H1 (cell line): ENCODE results near the gene PTMS. TPM values are rescaled to one million over a fixed set of nuclear protein-coding genes. Genes with fewer than 3 reads are reported as not detected.

Experiments
- CTCF ChIA-PET: fragments of 300-600 bp; sonication (Branson Sonifier 250); formaldehyde crosslinking; loops from one replicate; lab custom pipeline; 2021; ENCODE audit not compliant: partially characterized antibody; lab: Charles Lee
- POLR2A ChIA-PET: fragments of 300-600 bp; sonication (Branson Sonifier 250); formaldehyde crosslinking; loops from one replicate; lab custom pipeline; 2021; ENCODE audit warnings: inconsistent platforms; ENCODE audit not compliant: partially characterized antibody; lab: Charles Lee
- DNase-seq, 2 experiments: peaks; one replicate each; pipeline versions ENCODE4 v3.0.0 to v3.0.0-alpha.2; 2010 to 2022; ENCODE audit warnings: low spot score in 2 of 2, low read depth in 1 of 2, mixed read lengths in 1 of 2
- FAIRE-seq: peaks from 2 replicates; lab custom pipeline; 2011; peaks lifted over from hg19 to GRCh38; lab: Jason Lieb, UNC
- H2AFZ ChIP-seq: 2 replicates; pipeline ENCODE4 v1.8.1; 2012; ENCODE audit warnings: low read length, inconsistent platforms
- H2AK5ac ChIP-seq: 2 replicates; pipeline ENCODE4 v1.6.1; 2013; ENCODE audit warnings: low read depth, low read length
- H2BK120ac ChIP-seq: replicated peaks from 2 replicates; pipeline ENCODE3; 2013; ENCODE audit warnings: low read depth, low read length, inconsistent platforms
- H2BK12ac ChIP-seq: 2 replicates; pipeline ENCODE4 v1.6.1; 2013; ENCODE audit warnings: low read depth, low read length
- H2BK15ac ChIP-seq: 2 replicates; pipeline ENCODE4 v1.6.1; 2013; ENCODE audit warnings: low read length
- H2BK20ac ChIP-seq: 2 replicates; pipeline ENCODE4 v1.6.1; 2013; ENCODE audit warnings: low read length
- H2BK5ac ChIP-seq: 2 replicates; pipeline ENCODE4 v1.6.1; 2013; ENCODE audit warnings: low read depth, low read length
- H3K14ac ChIP-seq: 2 replicates; pipeline ENCODE4 v1.6.1; 2013; ENCODE audit warnings: inconsistent platforms; ENCODE audit not compliant: insufficient read length
- H3K18ac ChIP-seq: 2 replicates; pipeline ENCODE4 v1.6.1; 2013; ENCODE audit warnings: low read length; ENCODE audit errors: extremely low read depth
- H3K23ac ChIP-seq: 2 replicates; pipeline ENCODE4 v1.6.1; 2013; ENCODE audit warnings: inconsistent platforms; ENCODE audit not compliant: insufficient read length
- H3K23me2 ChIP-seq: 2 replicates; pipeline ENCODE4 v1.6.1; 2013; ENCODE audit warnings: low read depth, low read length
- H3K27ac ChIP-seq: 2 replicates; pipeline ENCODE4 v1.6.1; 2011; ENCODE audit warnings: low read depth, low read length, inconsistent platforms
- H3K27me3 ChIP-seq, 4 experiments: replicated peaks in 1 of 4; 1 replicate in 1 of 4; 2 replicates in 3 of 4; pipeline versions ENCODE4 v1.6.1 to v1.8.1; 2011 to 2013; ENCODE audit warnings: low read length in 3 of 4, mild to moderate bottlenecking in 3 of 4, inconsistent platforms in 2 of 4, mixed read lengths in 2 of 4, moderate library complexity in 1 of 4; ENCODE audit not compliant: control insufficient read depth in 3 of 4, insufficient read depth in 3 of 4; ENCODE audit errors: extremely low read depth in 1 of 4
- H3K36me3 ChIP-seq, 4 experiments: 2 replicates each; pipeline versions ENCODE4 v1.6.1 to v1.8.1; 2011 to 2013; ENCODE audit warnings: mild to moderate bottlenecking in 4 of 4, low read length in 3 of 4, moderate library complexity in 2 of 4, control low read depth in 1 of 4, inconsistent platforms in 1 of 4; ENCODE audit not compliant: insufficient read depth in 4 of 4, control insufficient read depth in 2 of 4
- H3K4ac ChIP-seq: replicated peaks from 2 replicates; pipeline ENCODE3; 2013; ENCODE audit warnings: low read length, low read depth, mixed read lengths, inconsistent platforms; ENCODE audit not compliant: insufficient read length
- H3K4me1 ChIP-seq, 4 experiments: replicated peaks in 1 of 4; 1 replicate in 1 of 4; 2 replicates in 3 of 4; pipeline versions ENCODE4 v1.6.1 to v1.8.1; 2011 to 2013; ENCODE audit warnings: low read length in 3 of 4, inconsistent platforms in 2 of 4, mixed read lengths in 1 of 4; ENCODE audit not compliant: insufficient read depth in 4 of 4, control insufficient read depth in 3 of 4
- H3K4me2 ChIP-seq, 2 experiments: 2 replicates each; pipeline versions ENCODE4 v1.6.1 to v1.8.1; 2011 to 2013; ENCODE audit warnings: low read depth in 2 of 2, low read length in 2 of 2, control low read depth in 1 of 2, inconsistent platforms in 1 of 2, mild to moderate bottlenecking in 1 of 2; ENCODE audit not compliant: insufficient read depth in 1 of 2
- H3K4me3 ChIP-seq, 4 experiments: fragments of 200-600, 300-600 bp in 1 of 4; sonication (generic), shearing (Covaris generic), sonication (Bioruptor Twin) in 1 of 4; 2 replicates each; pipeline versions ENCODE4 v1.5.1 to v1.8.1; 2011 to 2016; ENCODE audit warnings: low read length in 4 of 4, low read depth in 3 of 4, control low read depth in 2 of 4, inconsistent platforms in 2 of 4, mild to moderate bottlenecking in 2 of 4, mixed read lengths in 1 of 4, moderate library complexity in 1 of 4; ENCODE audit not compliant: insufficient read depth in 2 of 4; ENCODE audit errors: extremely low read depth in 1 of 4
- H3K56ac ChIP-seq: replicated peaks from 2 replicates; pipeline ENCODE3; 2013; ENCODE audit warnings: low read depth, mild to moderate bottlenecking, mixed read lengths, low read length, inconsistent platforms; ENCODE audit not compliant: insufficient read length
- H3K79me1 ChIP-seq: 2 replicates; pipeline ENCODE4 v1.6.1; 2013; ENCODE audit warnings: low read depth, low read length, control low read depth
- H3K79me2 ChIP-seq, 2 experiments: 2 replicates each; pipeline versions ENCODE4 v1.6.1 to v1.8.1; 2012 to 2013; ENCODE audit warnings: low read length in 2 of 2, mild to moderate bottlenecking in 2 of 2, inconsistent platforms in 1 of 2; ENCODE audit not compliant: insufficient read depth in 2 of 2, control insufficient read depth in 1 of 2
- H3K9ac ChIP-seq, 4 experiments: replicated peaks in 1 of 4; 1 replicate in 1 of 4; 2 replicates in 3 of 4; pipeline versions ENCODE4 v1.6.1 to v1.8.1; 2011 to 2013; ENCODE audit warnings: low read depth in 3 of 4, low read length in 3 of 4, control low read depth in 2 of 4, mild to moderate bottlenecking in 2 of 4, moderate library complexity in 2 of 4, inconsistent platforms in 1 of 4; ENCODE audit errors: extremely low read depth in 1 of 4
- H3K9me3 ChIP-seq, 2 experiments: 2 replicates each; pipeline versions ENCODE4 v1.6.1 to v1.8.1; 2012 to 2013; ENCODE audit warnings: mild to moderate bottlenecking in 2 of 2, moderate library complexity in 2 of 2, control low read depth in 1 of 2, inconsistent platforms in 1 of 2, low read depth in 1 of 2, low read length in 1 of 2, mixed read lengths in 1 of 2; ENCODE audit not compliant: insufficient read depth in 2 of 2
- H4K20me1 ChIP-seq, 2 experiments: replicated peaks in 1 of 2; 2 replicates each; pipeline versions ENCODE3 to v1.8.1; 2011 to 2013; ENCODE audit warnings: inconsistent platforms in 2 of 2, low read length in 2 of 2, mild to moderate bottlenecking in 1 of 2; ENCODE audit not compliant: insufficient read depth in 2 of 2, control insufficient read depth in 1 of 2
- H4K5ac ChIP-seq: 2 replicates; pipeline ENCODE4 v1.6.1; 2013; ENCODE audit warnings: low read length, low read depth, mixed read lengths, inconsistent platforms; ENCODE audit not compliant: insufficient read length
- H4K8ac ChIP-seq: 2 replicates; pipeline ENCODE4 v1.8.0; 2013; ENCODE audit warnings: mild to moderate bottlenecking, moderate library complexity, low read length, inconsistent platforms; ENCODE audit not compliant: insufficient read depth; ENCODE audit errors: extremely low read depth
- H4K91ac ChIP-seq: replicated peaks from 2 replicates; pipeline ENCODE3; 2013; ENCODE audit warnings: low read length, mixed read lengths, inconsistent platforms; ENCODE audit not compliant: insufficient read length
- BCL11A ChIP-seq, 2 experiments: IDR thresholded peaks; one replicate each; pipeline ENCODE4 v1.6.1; 2011; ENCODE audit warnings: low read depth in 2 of 2, low read length in 2 of 2, mild to moderate bottlenecking in 2 of 2
- JUN ChIP-seq: IDR thresholded peaks from 2 replicates; pipeline ENCODE4 v1.6.1; 2011; ENCODE audit warnings: low read depth, mild to moderate bottlenecking, improper control_type of control experiment, low read length
- KDM5A ChIP-seq: fragments of 200-600 bp; IDR thresholded peaks from 2 replicates; pipeline ENCODE4 v1.7.1; 2012; ENCODE audit warnings: mild to moderate bottlenecking, low read length, inconsistent platforms, mixed read lengths
- WGBS, 2 experiments: shearing (Covaris generic) in 1 of 2; methylation state at CpG; one replicate each; pipeline versions ENCODE4 v1.1.6 to v1.1.7; 2013 to 2015; ENCODE audit warnings: low lambda C conversion rate in 2 of 2, mixed read lengths in 2 of 2, inconsistent platforms in 1 of 2, low coverage in 1 of 2, missing lambda C conversion rate in 1 of 2; ENCODE audit not compliant: insufficient replicate concordance in 2 of 2, insufficient coverage in 1 of 2, insufficient read length in 1 of 2; ENCODE audit errors: extremely low coverage in 1 of 2, missing lambda C conversion rate in 1 of 2; 5-methylcytosine and 5-hydroxymethylcytosine counted together
- polyA plus RNA-seq, 7 experiments: library from polyadenylated mRNA; depleted of rRNA in 3 of 7; stranded (reverse) in 5 of 7; unstranded in 2 of 7; fragments of >200 nt in 5 of 7; fragments of 200-250 nt in 2 of 7; gene quantifications; 1 replicate in 5 of 7; 2 replicates in 1 of 7; 4 replicates in 1 of 7; pipeline versions ENCODE4 v1.2.1 to v1.2.3, GENCODE V29; 2011 to 2013; ENCODE audit warnings: missing spikeins in 2 of 7, mixed read lengths in 2 of 7
- total RNA-seq: library from RNA; stranded (reverse); fragmentation: NEBNext Ultra II Directional; extraction: Animal tissue kit (Norgen Biotek cat#: 25700); gene quantifications from 2 replicates; pipeline ENCODE4 v1.2.1, GENCODE V29; 2021

PTMS gene
- total and polyA plus RNA-seq, 2 of the 8 experiments (the other 6 are each of a cell fraction or from before 2014, with no cell fraction given), result 444 to 553 TPM

GRCh38 chr12:6782850-6783566 lies 16.8 kb downstream of the PTMS start:
- POLR2A ChIA-PET, result interaction anchor here (0.9 to 10.4 kb wide), 7 partner anchors 10 to 84 kb away, joined by 3 to 97 read pairs (median 3); partner anchors contain the start of genes PTMS and TPI1

More at GRCh38 chr12:6782850-6783566, 16.8 kb downstream of the PTMS start:
- no peak overlapping the region for H3K14ac ChIP-seq
- no peaks in the 10 kb centered on the region for H4K20me1 ChIP-seq
- FAIRE-seq (no peak), DNase-seq (no peak)
- no peak overlapping the region for H3K4ac ChIP-seq
- H3K23ac ChIP-seq, result no peak overlapping the region
- no peak overlapping the region for H4K5ac ChIP-seq
- H4K91ac ChIP-seq, result no peak overlapping the region
- H3K36me3 ChIP-seq, result no peaks in the 10 kb centered on the region
- 84% methylated on average over 9 of the region's 10 CpGs; no CpG with 5 or more reads in 1 of the 2 experiments for WGBS, 2 experiments
- no peaks in the 10 kb centered on the region for H3K79me2 ChIP-seq
- no peaks in the 10 kb centered on the region for H3K9me3 ChIP-seq
- H3K4me3 ChIP-seq, result no peak overlapping the region
- H3K18ac ChIP-seq, result no peak overlapping the region
- TF ChIP-seq JUN (no peak), KDM5A (no peak), BCL11A (IDR thresholded peaks at IDR 0.05; ENCODE audit: low read depth in 2 of 2, low read length in 2 of 2) (no peak)
- no peak overlapping the region for H3K9ac ChIP-seq
- H4K8ac ChIP-seq, result no peak overlapping the region
- no peak overlapping the region for H2AFZ ChIP-seq
- H2BK12ac ChIP-seq, result no peak overlapping the region
- no peak overlapping the region for H3K56ac ChIP-seq
- H3K27me3 ChIP-seq, result peaks cover 0 to under 1% (median under 1%) of the 10 kb centered on the region in 4 experiments; a peak in 1 of 7 replicates
- H2AK5ac ChIP-seq, result no peak overlapping the region
- CTCF ChIA-PET, result interaction anchor here (0.9 to 29.6 kb wide), 6 partner anchors 10 to 162 kb away, joined by 3 to 532 read pairs (median 68); partner anchors contain the start of genes GNB3, GPR162, LAG3 and MLF2
- H3K23me2 ChIP-seq, result peaks cover 8% of the 10 kb centered on the region
- H2BK120ac ChIP-seq, result no peak overlapping the region
- H3K4me1 ChIP-seq, result peaks cover 7 to 17% (median 10%) of the 10 kb centered on the region in 4 experiments
- no peak overlapping the region for H2BK15ac ChIP-seq
- no peak overlapping the region for H2BK20ac ChIP-seq
- no peaks in the 10 kb centered on the region for H3K79me1 ChIP-seq
- H3K4me2 ChIP-seq, result no peak overlapping the region
- no peak overlapping the region for H2BK5ac ChIP-seq
- H3K27ac ChIP-seq, result no peak overlapping the region
